HepG2 (cell line): Measurements from ENCODE around the gene TOM1L2. TPM values are rescaled to one million over a fixed set of nuclear protein-coding genes. Genes with fewer than 3 reads are reported as not detected.

ENCODE experiments used
- ARID5B ChIP-seq: IDR thresholded peaks from 2 replicates; pipeline ENCODE4 v1.4.0; 2020; ENCODE audit warnings: mild to moderate bottlenecking, missing genetic modification reagents
- BCL6 ChIP-seq: IDR thresholded peaks from 2 replicates; pipeline ENCODE4 v1.6.1; 2016; ENCODE audit warnings: missing genetic modification reagents, missing compliant biosample characterization
- GMEB1 ChIP-seq: sonication (generic); formaldehyde crosslinking; IDR thresholded peaks from 2 replicates; pipeline ENCODE4 v1.5.1; 2020; ENCODE audit warnings: missing genetic modification reagents, mild to moderate bottlenecking, borderline replicate concordance
- GTF2F1 ChIP-seq: fragments of 150-350 bp; IDR thresholded peaks from 2 replicates; pipeline ENCODE4 v1.6.1; 2014; ENCODE audit warnings: low read length
- HOXA3 ChIP-seq: sonication (generic); formaldehyde crosslinking; IDR thresholded peaks from 2 replicates; pipeline ENCODE4 v1.5.0; 2020; ENCODE audit warnings: missing genetic modification reagents
- KAT8 ChIP-seq: IDR thresholded peaks from 2 replicates; pipeline ENCODE4 v1.6.1; 2016; ENCODE audit warnings: missing genetic modification reagents, missing compliant biosample characterization
- MXD1 ChIP-seq: sonication (generic); formaldehyde crosslinking; IDR thresholded peaks from 2 replicates; pipeline ENCODE4 v1.4.0; 2020; ENCODE audit warnings: mild to moderate bottlenecking, missing genetic modification reagents
- NCOA2 ChIP-seq: sonication (generic); formaldehyde crosslinking; IDR thresholded peaks from 2 replicates; pipeline ENCODE4 v1.8.0; 2022; ENCODE audit warnings: inconsistent platforms
- POGZ ChIP-seq: sonication (generic); formaldehyde crosslinking; IDR thresholded peaks from 2 replicates; pipeline ENCODE4 v1.4.0; 2020; ENCODE audit warnings: mild to moderate bottlenecking, missing genetic modification reagents
- PRMT3 ChIP-seq: sonication (generic); formaldehyde crosslinking; IDR thresholded peaks from 2 replicates; pipeline ENCODE4 v1.8.1; 2022; ENCODE audit warnings: low read depth, mild to moderate bottlenecking, moderate library complexity, missing genetic modification reagents, borderline replicate concordance
- RARA ChIP-seq: IDR thresholded peaks from 2 replicates; pipeline ENCODE4 v1.6.1; 2016; ENCODE audit warnings: missing genetic modification reagents, missing compliant biosample characterization
- RXRA ChIP-seq: sonication (generic); formaldehyde crosslinking; IDR thresholded peaks from 2 replicates; pipeline ENCODE4 v1.5.1; 2020; ENCODE audit warnings: missing genetic modification reagents
- SIX1 ChIP-seq: sonication (generic); formaldehyde crosslinking; IDR thresholded peaks from 2 replicates; pipeline ENCODE4 v1.4.0; 2020; ENCODE audit warnings: missing genetic modification reagents, borderline replicate concordance
- SOX13 ChIP-seq, 3 experiments: fragments of 450-650 bp in 1 of 3; sonication (generic) in 1 of 3; formaldehyde crosslinking in 1 of 3; IDR thresholded peaks in 2 of 3; conservative IDR thresholded peaks in 1 of 3; 2 replicates each; pipeline versions ENCODE4 v1.5.0 to v1.6.1; 2016 to 2020; ENCODE audit warnings: antibody characterized with exemption in 1 of 3, mild to moderate bottlenecking in 1 of 3, missing compliant biosample characterization in 1 of 3, missing genetic modification reagents in 1 of 3, moderate library complexity in 1 of 3
- YY1 ChIP-seq: IDR thresholded peaks from 2 replicates; pipeline ENCODE4 v1.6.1; 2011; ENCODE audit warnings: low read length, low read depth, moderate library complexity, mild to moderate bottlenecking; ENCODE audit not compliant: insufficient read depth, insufficient replicate concordance
- ZFP91 ChIP-seq: sonication (generic); formaldehyde crosslinking; IDR thresholded peaks from 2 replicates; pipeline ENCODE4 v1.9.0; 2022; ENCODE audit warnings: missing genetic modification reagents, mild to moderate bottlenecking, borderline replicate concordance
- ZNF263 ChIP-seq: sonication (generic); formaldehyde crosslinking; IDR thresholded peaks from 2 replicates; pipeline ENCODE4 v1.4.0; 2020; ENCODE audit warnings: missing genetic modification reagents
- ZNF451 ChIP-seq: sonication (generic); formaldehyde crosslinking; IDR thresholded peaks from 2 replicates; pipeline ENCODE4 v1.5.0; 2020; ENCODE audit warnings: mild to moderate bottlenecking, missing genetic modification reagents
- ZNF598 ChIP-seq: sonication (generic); formaldehyde crosslinking; IDR thresholded peaks from 2 replicates; pipeline ENCODE4 v1.5.1; 2020; ENCODE audit warnings: mild to moderate bottlenecking, missing genetic modification reagents, borderline replicate concordance
- ZNF883 ChIP-seq: sonication (generic); formaldehyde crosslinking; IDR thresholded peaks from 2 replicates; pipeline ENCODE4 v1.5.1; 2020; ENCODE audit warnings: mild to moderate bottlenecking, missing genetic modification reagents; ENCODE audit errors: not compliant biosample characterization
- polyA plus RNA-seq, 8 experiments: library from polyadenylated mRNA; depleted of rRNA in 3 of 8; stranded (reverse) in 7 of 8; unstranded in 1 of 8; fragments of >200 nt; fragmentation: Illumina TruSeq in 4 of 8; extraction: Trizol in 4 of 8; gene quantifications; 2 replicates each; pipeline versions ENCODE4 v1.2.1 to v1.2.3, GENCODE V29; 2011 to 2016; ENCODE audit warnings: low read depth in 4 of 8, missing spikeins in 1 of 8, mixed read lengths in 1 of 8; ENCODE audit not compliant: insufficient read depth in 1 of 8
- total RNA-seq, 5 experiments: library from RNA; depleted of rRNA; stranded (reverse); fragments of >200 nt; fragmentation: Illumina TruSeq; extraction: Trizol; gene quantifications; 2 replicates each; pipeline ENCODE4 v1.2.3, GENCODE V29; 2016; ENCODE audit warnings: low read depth in 1 of 5

The TOM1L2 gene
- total and polyA plus RNA-seq, 2 of the 13 experiments (the other 11 are each of a cell fraction or from before 2014, with no cell fraction given) = 4.7 to 7.4 TPM

GRCh38 chr17:17900615-17901520 is 71.3 kb downstream of the TOM1L2 start (continued):
- TF ChIP-seq ZFP91 (CRISPR knock-in tag) = peak; percentile 63; the same call in 1 of the 2 replicates
- peak; percentile 56 for TF ChIP-seq POGZ (CRISPR knock-in tag)
- TF ChIP-seq MXD1 (CRISPR knock-in tag) = no peak
- TF ChIP-seq ZNF598 (CRISPR knock-in tag) = 0 out of 2 replicates have a peak, but pooled peaks have one; percentile 35
- peak; percentile 81 for TF ChIP-seq BCL6 (CRISPR knock-in tag)
- TF ChIP-seq ZNF263 (CRISPR knock-in tag) = peak; percentile 18; the same call in 1 of the 2 replicates
- TF ChIP-seq SIX1 (CRISPR knock-in tag) = 0 out of 2 replicates have a peak, but pooled peaks have one; percentile 18
- TF ChIP-seq ARID5B (CRISPR knock-in tag) = peak; percentile 92
- TF ChIP-seq RARA (CRISPR knock-in tag) = peak; percentile 85
- no peak for TF ChIP-seq GTF2F1
- peak; percentile 68 for TF ChIP-seq YY1
- no peak for TF ChIP-seq PRMT3 (CRISPR knock-in tag)
- TF ChIP-seq ZNF451 = no peak
- TF ChIP-seq NCOA2 = peak; percentile 81
- TF ChIP-seq KAT8 (CRISPR knock-in tag) = peak; percentile 71; the same call in 1 of the 2 replicates
- TF ChIP-seq RXRA (CRISPR knock-in tag) = peak; percentile 61
- peak; percentile 29 for TF ChIP-seq ZNF883 (CRISPR knock-in tag)
- TF ChIP-seq HOXA3 (CRISPR knock-in tag) = peak; percentile 14; the same call in 1 of the 2 replicates
- 0 out of 2 replicates have a peak, but pooled peaks have one; percentile 24 for TF ChIP-seq SOX13 (IDR thresholded peaks at IDR 0.05)
- peak in 1 of 2 experiments; percentile 60; a peak in 2 of 4 replicates for TF ChIP-seq SOX13 (CRISPR knock-in tag; conservative IDR thresholded peaks at IDR 0.05 in 1 of 2, IDR thresholded peaks at IDR 0.05 in 1 of 2)
- peak; percentile 47; the same call in 1 of the 2 replicates for TF ChIP-seq GMEB1 (CRISPR knock-in tag)
